ENCODE results near the gene PDE6C.

- TF ChIP-seq CTCF (IDR thresholded peaks at IDR 0.05): no peak
- no peak for TF ChIP-seq POLR2A (IDR thresholded peaks at IDR 0.05)
Observed at GRCh38 chr10:93710333-93710909, 98.1 kb downstream of the PDE6C start.
